NCI-H2081 treated with DMSO at 0.1 percent for 48 hours (cell line): ENCODE data around the gene ANKRD62.
"Not testable (repeated sequence)": the region's sequence is repeated elsewhere in the genome, so short reads cannot be mapped to it uniquely, and the experiment has no call there.

Source experiments
- DNase-seq: peaks from one replicate; lab custom pipeline; 2025; lab: John Stamatoyannopoulos, UW

Gene ANKRD62

GRCh38 chr18:12066910-12067511, 26.6 kb upstream of the ANKRD62 start:
- no peak for DNase-seq

GRCh38 chr18:12067671-12068070, 26.0 kb upstream of the ANKRD62 start:
- no peak for DNase-seq

- not testable (repeated sequence) for DNase-seq
Measured at GRCh38 chr18:12068316-12068949, 25.2 kb upstream of the ANKRD62 start.

GRCh38 chr18:12068950-12069320, 24.7 kb upstream of the ANKRD62 start:
- DNase-seq = no peak

DNA sequence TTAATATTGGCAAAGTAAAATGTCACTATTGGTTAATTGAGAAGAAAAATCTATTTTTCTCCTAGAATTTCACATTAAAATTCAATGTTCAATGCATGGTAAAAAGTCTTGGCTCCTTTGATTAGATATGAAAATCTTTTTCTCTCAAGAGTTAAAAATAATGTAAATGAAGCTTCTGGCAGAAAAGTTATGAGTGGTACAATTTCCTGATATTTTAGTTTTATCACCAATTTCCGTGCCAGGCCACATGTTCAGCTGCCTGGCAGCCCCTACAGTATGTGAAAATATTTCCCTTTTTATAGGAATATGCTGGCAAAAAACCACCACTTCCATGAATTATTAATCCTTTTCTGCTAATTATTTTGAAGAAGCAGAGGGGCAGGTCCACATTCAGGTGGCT, 22.6 kb upstream of the ANKRD62 start:
- not testable (repeated sequence) for DNase-seq

GRCh38 chr18:12072996-12073395, 20.6 kb upstream of the ANKRD62 start:
- no peak for DNase-seq

DNA sequence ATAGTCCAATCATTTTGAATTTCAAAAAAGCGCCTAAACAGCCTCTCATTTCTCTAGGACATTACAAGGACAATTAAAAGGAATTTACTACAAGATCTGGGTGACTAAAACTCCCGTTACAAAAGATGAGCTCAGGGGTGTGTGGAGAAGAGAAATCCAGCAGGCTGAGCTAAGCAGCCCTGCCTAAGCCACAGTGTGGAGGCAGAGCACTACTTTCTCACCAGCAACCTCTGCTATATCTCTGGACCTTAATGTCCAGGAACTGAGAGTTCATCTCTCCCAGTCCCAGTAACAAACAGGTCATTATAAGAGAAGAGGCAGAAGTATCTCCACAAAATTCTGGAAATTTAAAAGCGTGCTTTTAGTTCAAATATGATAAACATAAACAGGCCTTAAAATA, 18.9 kb upstream of the ANKRD62 start:
- no peak for DNase-seq

- DNase-seq = no peak
Measured at GRCh38 chr18:12076424-12077140, 17.1 kb upstream of the ANKRD62 start.

DNA sequence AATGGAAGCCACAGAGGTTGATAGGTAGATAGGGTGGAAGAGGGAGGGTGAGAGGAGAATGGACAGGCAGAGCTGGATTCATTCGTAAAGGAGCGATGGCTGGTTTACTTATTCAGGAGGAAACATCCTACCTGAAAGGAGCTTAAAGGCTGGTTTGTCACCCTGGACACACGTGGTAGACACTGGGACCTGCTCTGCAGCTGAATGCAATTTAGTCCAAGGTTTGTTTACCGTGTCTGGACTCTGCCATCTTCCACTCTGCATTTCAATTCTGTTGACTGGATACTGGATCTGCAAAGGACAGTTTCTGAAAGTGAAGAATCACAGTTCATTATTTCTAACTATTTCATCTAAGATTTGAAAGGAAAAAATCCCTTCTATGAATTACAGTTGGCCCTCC, 15.6 kb upstream of the ANKRD62 start:
- DNase-seq = not testable (repeated sequence)

DNA sequence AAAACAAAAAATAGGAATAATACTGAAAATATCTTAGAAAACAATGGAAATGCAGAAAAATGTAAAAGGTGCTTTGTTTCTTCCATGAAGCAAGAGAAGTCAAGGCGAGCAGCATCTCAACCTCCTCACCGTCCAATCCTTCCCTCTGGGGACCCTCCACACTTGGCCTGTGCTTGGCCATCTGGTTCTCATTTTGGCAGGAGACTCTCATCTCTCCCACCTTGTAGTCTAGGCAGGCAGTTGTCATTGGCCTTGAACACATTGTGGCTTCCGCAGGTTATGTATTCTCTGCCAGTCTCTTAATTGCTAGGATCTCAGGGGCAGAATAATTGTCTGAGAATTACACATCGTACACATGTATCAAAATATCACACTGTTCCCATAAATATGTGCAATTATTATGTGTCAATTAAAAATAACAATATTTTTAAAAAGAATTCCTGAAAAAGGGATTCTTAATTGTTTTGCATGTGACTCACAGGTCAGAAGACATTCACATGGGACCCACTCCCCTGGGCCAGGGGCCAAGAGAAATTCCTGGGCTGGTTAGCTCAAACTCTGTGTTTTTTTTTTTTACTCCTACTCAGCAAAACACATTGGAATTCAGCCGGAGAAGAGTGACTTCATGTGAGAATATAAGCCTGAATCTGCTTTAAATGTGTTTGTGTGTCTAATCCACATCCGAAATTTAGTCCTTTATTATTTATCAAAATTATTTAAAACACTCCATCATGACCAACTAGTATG, 14.0 kb upstream of the ANKRD62 start:
- DNase-seq = no peak

DNA sequence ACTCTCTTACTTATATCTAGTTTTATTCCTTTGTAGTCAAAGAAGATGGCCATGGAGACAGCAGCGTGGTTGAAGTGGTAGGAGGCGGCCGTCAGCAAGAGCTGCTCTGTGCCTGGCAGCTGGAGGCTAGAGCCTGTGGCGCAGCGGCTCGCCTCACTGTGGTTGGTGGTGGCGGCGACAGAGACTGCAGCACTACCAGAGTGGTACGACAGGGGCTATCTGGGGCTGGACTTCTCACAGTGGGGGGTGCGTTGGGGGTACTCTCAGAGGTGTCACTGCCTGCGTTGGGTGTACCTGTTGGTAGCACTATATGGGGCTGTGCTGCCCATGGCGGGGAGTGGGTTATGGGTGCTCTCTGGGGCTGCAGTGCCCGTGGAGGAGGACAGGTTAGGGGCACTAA, 8.5 kb upstream of the ANKRD62 start:
- DNase-seq = no peak

DNA sequence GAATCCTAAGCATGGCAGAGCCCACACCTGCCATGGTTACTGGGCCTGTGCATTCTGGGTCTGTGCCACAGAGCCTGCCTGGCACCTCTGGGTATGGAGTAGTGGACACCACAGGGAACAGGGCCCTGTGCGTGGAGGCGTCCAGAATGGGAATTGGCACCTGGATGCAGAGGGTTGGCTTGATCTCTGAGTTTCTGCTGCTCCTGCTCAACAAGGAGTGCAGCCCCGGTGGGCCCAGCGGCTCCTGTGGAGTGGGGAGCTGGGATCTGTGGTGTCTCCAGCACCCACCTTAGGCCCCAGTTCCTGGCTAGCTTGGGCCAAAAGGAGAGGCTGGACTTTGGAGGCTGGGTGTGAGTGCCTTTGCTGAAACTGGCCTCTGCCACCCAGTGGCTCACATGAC, 7.9 kb upstream of the ANKRD62 start:
- no peak for DNase-seq

DNA sequence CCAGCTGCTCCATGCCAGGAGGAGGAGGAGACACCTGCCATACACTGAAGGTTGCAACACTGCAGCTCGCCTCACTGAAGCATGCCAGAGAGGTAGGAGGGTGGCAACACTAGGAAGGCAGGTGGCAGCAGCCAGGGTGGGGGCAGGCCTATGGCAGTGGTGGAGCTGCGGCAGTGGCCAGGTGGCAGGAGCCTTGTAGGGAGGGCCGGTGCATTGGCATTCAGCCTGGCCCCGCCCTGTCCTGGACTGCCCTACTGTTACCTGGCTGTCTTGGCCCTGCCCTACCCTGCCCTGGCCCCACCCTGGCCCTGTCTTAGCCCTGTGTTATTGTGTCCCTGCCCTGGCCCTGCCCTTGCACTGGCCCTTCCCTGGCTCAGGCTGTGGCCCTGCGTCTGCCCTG, 7.4 kb upstream of the ANKRD62 start:
- DNase-seq = no peak

DNA sequence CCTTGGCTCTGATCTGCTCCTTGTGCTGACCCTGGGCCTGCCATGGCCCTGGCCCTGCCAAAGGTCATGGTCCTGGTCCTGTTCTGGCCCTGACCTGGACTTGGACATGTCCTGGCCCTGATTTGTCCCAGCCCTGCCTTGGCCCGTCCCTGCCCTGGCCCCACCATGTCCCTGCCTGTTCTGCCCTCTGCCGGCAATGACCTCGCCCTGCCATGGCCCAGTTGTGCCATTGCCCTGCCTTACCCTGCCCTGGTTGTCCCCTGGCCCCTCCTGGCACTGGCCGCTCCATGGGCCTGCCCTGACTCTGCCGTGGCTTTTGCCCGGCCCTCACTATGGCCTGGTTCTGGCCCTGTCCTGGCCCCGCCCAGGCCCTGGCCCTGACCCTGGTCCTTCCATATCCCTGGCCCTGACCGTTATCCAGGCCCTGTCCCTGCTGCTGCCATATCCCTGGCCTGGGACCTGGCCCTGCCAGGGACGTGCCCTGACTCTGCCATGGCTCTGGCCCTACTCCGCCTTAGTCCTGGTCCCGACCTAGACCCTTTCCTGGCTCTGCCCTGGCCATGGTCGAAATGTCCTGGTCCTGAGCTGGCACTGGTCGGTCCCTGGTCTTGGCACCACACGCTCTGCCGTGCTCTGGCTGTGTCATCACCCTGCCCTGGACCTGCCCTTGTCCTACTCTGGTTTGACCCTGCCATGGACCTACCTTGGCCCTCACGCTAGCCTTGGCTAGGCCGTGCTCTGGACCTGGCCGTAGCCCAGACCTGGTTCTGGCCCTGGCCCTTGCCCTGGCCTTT, 6.8 kb upstream of the ANKRD62 start:
- DNase-seq = no peak

DNA sequence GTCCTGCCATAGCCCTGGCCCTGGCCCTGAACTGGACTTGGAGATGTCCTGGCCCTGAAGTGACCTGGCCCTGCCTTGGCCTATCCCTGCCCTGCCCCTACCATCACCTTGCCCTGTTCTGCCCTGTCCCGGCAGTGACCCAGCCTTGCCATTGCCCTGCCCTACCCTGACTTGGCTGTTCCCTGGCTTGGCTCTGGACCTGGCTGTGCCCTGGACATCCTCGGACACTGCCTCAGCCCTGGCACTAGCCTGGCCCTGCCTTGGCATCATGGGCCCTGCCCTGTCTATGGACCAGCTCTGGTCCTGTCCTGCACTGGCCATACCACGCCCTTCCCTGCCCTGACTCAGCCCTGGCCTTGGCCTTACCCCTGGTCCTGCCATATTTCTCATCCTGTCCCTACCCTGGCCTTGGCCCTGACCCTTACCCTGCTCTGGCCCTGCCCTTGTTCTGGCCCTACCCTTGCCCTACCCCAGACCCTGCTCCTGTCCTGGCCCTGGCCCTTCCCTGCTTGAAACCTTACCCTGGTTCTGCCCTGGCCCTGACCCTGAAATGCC, 6.1 kb upstream of the ANKRD62 start:
- no peak for DNase-seq

GRCh38 chr18:12088096-12088495, 5.5 kb upstream of the ANKRD62 start:
- DNase-seq = no peak

- DNase-seq = no peak
Measured at GRCh38 chr18:12088731-12089375, 4.8 kb upstream of the ANKRD62 start.

DNA sequence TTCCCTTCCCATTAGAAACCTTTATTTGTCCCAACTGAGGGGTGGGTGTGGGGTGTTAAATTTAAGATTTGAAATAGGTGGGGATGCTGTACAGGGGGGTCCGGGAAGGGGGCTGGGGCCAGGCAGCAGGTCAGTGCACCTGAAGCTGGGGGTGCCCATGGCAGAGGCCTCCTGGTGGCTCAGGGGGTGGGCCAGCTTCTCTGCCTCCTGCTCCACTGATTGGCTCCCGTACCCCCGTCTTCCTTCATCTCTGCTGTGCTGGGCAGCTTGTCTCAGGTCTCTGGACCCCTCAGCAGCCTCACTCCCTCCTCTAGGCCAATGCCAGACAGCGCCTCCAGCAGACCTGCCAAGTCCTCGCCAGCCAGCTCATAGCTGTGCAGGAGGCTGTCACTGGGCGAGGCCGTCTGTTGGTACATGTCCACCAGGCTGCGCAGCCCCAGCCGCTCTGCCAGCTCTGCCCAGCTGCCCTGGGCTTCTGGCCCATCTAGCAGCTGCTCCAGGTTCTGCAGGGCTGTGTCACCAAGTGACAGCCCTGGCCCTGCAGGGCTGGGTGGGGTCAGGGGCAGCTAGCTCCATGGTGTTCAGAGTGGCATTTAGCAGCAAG, 2.0 kb upstream of the ANKRD62 start:
- no peak for DNase-seq

DNA sequence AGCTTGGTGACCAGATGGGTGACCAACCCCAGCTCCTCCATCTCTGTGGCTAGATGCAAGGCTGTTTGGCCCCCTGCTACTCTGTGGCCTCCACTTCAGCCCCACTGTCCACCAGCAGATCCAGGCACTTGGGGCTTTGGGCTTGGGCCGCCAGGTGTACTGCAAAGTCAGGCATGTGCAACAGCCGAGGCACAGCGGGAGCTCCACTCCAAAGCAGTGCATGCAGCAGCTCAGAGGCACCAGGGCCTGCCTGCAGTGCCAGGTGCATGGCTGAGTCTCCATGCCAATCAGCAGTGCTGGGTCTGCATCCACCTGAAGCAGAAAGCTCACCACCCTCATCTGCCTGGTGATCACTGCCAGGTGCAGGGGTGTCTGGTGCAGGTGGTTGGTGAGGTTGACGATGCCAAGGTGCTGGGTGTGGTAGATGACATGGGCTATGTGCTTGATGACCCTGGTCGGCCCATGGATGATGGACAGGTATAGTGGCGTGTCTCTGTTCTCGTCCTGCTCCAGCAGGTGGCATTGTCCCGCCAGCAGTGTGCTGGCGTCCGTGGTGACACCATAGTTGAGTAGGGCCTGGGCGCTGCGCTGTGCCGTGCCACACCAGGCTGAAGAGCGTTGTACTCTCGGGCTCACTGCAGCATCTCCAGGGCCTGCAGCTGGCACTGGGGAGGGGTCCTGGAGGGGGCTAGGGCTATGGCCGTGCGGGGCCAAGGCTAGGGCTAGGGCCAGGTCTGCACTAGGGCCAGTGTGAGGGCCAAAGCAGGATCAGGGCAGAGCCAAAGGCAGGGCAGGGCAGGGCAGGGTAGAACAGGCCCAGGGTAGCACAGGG, 1.0 kb upstream of the ANKRD62 start:
- no peak for DNase-seq

DNA sequence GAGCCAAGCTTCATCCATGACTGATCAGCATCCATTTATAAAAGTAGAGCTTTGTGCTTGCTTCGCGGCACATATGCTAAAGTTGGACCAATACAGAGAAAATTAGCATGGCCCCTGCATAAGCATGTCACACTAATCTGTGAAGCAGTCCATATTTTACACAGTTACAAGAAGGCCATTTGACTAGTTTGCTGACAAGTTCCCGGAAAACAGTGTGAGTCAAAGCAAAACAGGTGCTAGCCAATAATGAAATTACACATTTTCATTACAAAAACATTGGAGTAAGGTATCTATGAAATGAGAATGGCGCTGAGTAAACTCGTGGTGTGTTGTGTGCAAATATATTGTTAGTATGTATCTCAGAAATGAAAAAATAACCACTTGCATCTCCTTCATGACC, 4.7 kb downstream of the ANKRD62 start:
- no peak for DNase-seq
